Caco-2 (cell line): ENCODE data around the gene CLDND2. TPM values are rescaled to one million over a fixed set of nuclear protein-coding genes. Genes with fewer than 3 reads are reported as not detected.

Source experiments
- BruUV-seq: library from RNA; stranded (reverse); fragments of 400-500 nt; replicated peaks from 2 replicates; lab custom pipeline; 2021; lab: Mats Ljungman, UMichigan
- CTCF ChIA-PET: fragments of 300-600 bp; sonication (Branson Sonifier 250); formaldehyde crosslinking; loops from one replicate; lab custom pipeline; 2022; ENCODE audit warnings: antibody characterized with exemption; lab: Charles Lee
- POLR2A ChIA-PET: fragments of 300-600 bp; sonication (Branson Sonifier 250); formaldehyde crosslinking; loops from one replicate; lab custom pipeline; 2022; ENCODE audit warnings: antibody characterized with exemption; lab: Charles Lee
- DNase-seq, 2 experiments: peaks; one replicate each; pipeline versions ENCODE4 v3.0.0 to v3.0.0-alpha.2; 2020 to 2022
- H3K27me3 ChIP-seq: replicated peaks from 2 replicates; pipeline ENCODE4 v1.6.0; 2011; ENCODE audit warnings: low read length; ENCODE audit not compliant: control insufficient read depth, insufficient read depth
- H3K36me3 ChIP-seq: 2 replicates; pipeline ENCODE4 v1.5.1; 2011; ENCODE audit warnings: low read length; ENCODE audit not compliant: control insufficient read depth, insufficient read depth
- H3K4me1 ChIP-seq: fragments of 250-450 bp; sonication (Bioruptor Pico); 2 replicates; pipeline ENCODE4 v1.5.1; 2020; ENCODE audit warnings: mild to moderate bottlenecking
- H3K4me3 ChIP-seq: 2 replicates; pipeline ENCODE4 v1.5.1; 2011; ENCODE audit warnings: low read depth, mild to moderate bottlenecking, control low read depth, low read length
- H3K9me3 ChIP-seq: fragments of 250-450 bp; sonication (Bioruptor Pico); 2 replicates; pipeline ENCODE4 v1.5.1; 2020; ENCODE audit warnings: mild to moderate bottlenecking, moderate library complexity
- H3K27ac Mint-ChIP-seq: one replicate; pipeline ENCODE4 v1.8.0; 2022; ENCODE audit warnings: mixed read lengths; ENCODE audit not compliant: unreplicated experiment
- H3K27me3 Mint-ChIP-seq: one replicate; pipeline ENCODE4 v1.8.0; 2022; ENCODE audit warnings: mixed read lengths; ENCODE audit not compliant: insufficient read depth, unreplicated experiment
- H3K36me3 Mint-ChIP-seq: one replicate; pipeline ENCODE4 v1.8.0; 2022; ENCODE audit warnings: mild to moderate bottlenecking, mixed read lengths; ENCODE audit not compliant: insufficient read depth, unreplicated experiment
- H3K4me1 Mint-ChIP-seq: one replicate; pipeline ENCODE4 v1.8.0; 2022; ENCODE audit warnings: low read depth, mixed read lengths; ENCODE audit not compliant: unreplicated experiment
- H3K4me3 Mint-ChIP-seq: one replicate; pipeline ENCODE4 v1.8.0; 2022; ENCODE audit warnings: mild to moderate bottlenecking, moderate library complexity, mixed read lengths; ENCODE audit not compliant: unreplicated experiment
- H3K9me3 Mint-ChIP-seq: one replicate; pipeline ENCODE4 v1.8.0; 2022; ENCODE audit warnings: mixed read lengths; ENCODE audit not compliant: unreplicated experiment
- CTCF ChIP-seq, 2 experiments: fragments of 200-600 bp in 1 of 2; IDR thresholded peaks; 1 replicate in 1 of 2; 2 replicates in 1 of 2; pipeline versions ENCODE4 v1.5.1 to v1.8.0; 2011 to 2022; ENCODE audit warnings: antibody characterized with exemption in 1 of 2, control low read depth in 1 of 2, inconsistent platforms in 1 of 2, low read depth in 1 of 2, low read length in 1 of 2, mild to moderate bottlenecking in 1 of 2, moderate library complexity in 1 of 2; ENCODE audit not compliant: insufficient read depth in 1 of 2, severe bottlenecking in 1 of 2, unreplicated experiment in 1 of 2
- intact Hi-C: fragments of 100-400 bp; cut with micrococcal nuclease; formaldehyde crosslinking; loops from one replicate; pipeline ENCODE4 v1.10.0; 2022; ENCODE audit not compliant: unreplicated experiment
- total RNA-seq: library from RNA; stranded (reverse); gene quantifications from 2 replicates; pipeline ENCODE4 v1.2.3, GENCODE V29; 2022

Gene CLDND2
- total RNA-seq, 1 experiment from 2014 or later: 1.6 TPM

DNA sequence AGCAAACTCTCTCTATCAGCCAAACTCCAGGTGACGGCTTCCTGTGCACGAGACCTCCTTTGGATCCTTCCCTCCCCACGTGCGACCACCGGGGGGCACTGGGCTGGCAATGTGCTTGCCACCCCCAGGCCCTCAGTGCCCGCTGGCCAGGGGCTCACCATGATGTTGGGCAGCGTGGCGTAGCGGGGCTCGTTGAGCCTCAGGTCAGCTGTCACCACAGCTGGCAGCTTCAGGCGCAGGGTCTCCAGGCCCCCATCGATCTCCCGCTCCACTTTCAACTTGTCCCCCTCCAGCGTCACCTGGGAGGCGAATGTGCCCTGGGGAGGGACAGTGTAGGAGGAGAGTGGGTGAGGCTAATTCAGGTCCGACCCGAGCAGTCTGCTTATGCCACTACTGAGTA, 22.1 kb downstream of the CLDND2 start:
- no TSS peak for BruUV-seq
- POLR2A ChIA-PET: no interaction called here
- peaks cover 46% of the 10 kb centered on the region for H3K4me1 ChIP-seq
- CTCF ChIA-PET: interaction anchor here (1.1 kb wide), 1 partner anchor 19 kb away, joined by 4 read pairs; no protein-coding TSS in a partner anchor
- no peak for DNase-seq
- H3K9me3 Mint-ChIP-seq: no peaks in the 10 kb centered on the region
- no peaks in the 10 kb centered on the region for H3K27me3 Mint-ChIP-seq
- peaks cover 5% of the 10 kb centered on the region for H3K36me3 ChIP-seq
- H3K4me3 ChIP-seq: no peak overlapping the region
- no peaks in the 10 kb centered on the region for H3K27me3 ChIP-seq
- no peak for TF ChIP-seq CTCF (IDR thresholded peaks at IDR 0.05; ENCODE audit: insufficient read depth in 1 of 2, low read depth in 1 of 2, low read length in 1 of 2, severe bottlenecking in 1 of 2, unreplicated experiment in 1 of 2)
- H3K36me3 Mint-ChIP-seq: peaks cover 63% of the 10 kb centered on the region
- no peak overlapping the region for H3K4me3 Mint-ChIP-seq
- peaks cover 28% of the 10 kb centered on the region for H3K4me1 Mint-ChIP-seq
- no peak overlapping the region for H3K27ac Mint-ChIP-seq
- intact Hi-C loops: no loop called here
- no peaks in the 10 kb centered on the region for H3K9me3 ChIP-seq

- no peaks in the 10 kb centered on the region for H3K9me3 Mint-ChIP-seq
- H3K4me3 Mint-ChIP-seq: no peak overlapping the region
- Histone ChIP-seq H3K4me3 (no peak overlapping the region), H3K9me3 (no peaks in the 10 kb centered on the region), H3K36me3 (peaks cover 4% of the 10 kb centered on the region; the same call in 1 of the 2 replicates), H3K4me1 (peaks cover 43% of the 10 kb centered on the region), H3K27me3 (no peaks in the 10 kb centered on the region)
- CTCF ChIA-PET: no interaction called here
- no peak for DNase-seq
- H3K4me1 Mint-ChIP-seq: peaks cover 26% of the 10 kb centered on the region
- TF ChIP-seq CTCF (IDR thresholded peaks at IDR 0.05; ENCODE audit: insufficient read depth in 1 of 2, low read depth in 1 of 2, low read length in 1 of 2, severe bottlenecking in 1 of 2, unreplicated experiment in 1 of 2): no peak
- no TSS peak for BruUV-seq
- peak overlapping the region; percentile 26 for H3K27ac Mint-ChIP-seq
- POLR2A ChIA-PET: no interaction called here
- H3K36me3 Mint-ChIP-seq: peaks cover 54% of the 10 kb centered on the region
- intact Hi-C loops: no loop called here
- no peaks in the 10 kb centered on the region for H3K27me3 Mint-ChIP-seq
Observed at GRCh38 chr19:51345076-51345620, 23.7 kb downstream of the CLDND2 start.

GRCh38 chr19:51342631-51343569, 25.9 kb downstream of the CLDND2 start:
- H3K27ac Mint-ChIP-seq: peak overlapping the region; percentile 58
- peaks cover 32% of the 10 kb centered on the region for H3K4me1 Mint-ChIP-seq
- H3K4me3 ChIP-seq: no peak overlapping the region
- H3K27me3 Mint-ChIP-seq: no peaks in the 10 kb centered on the region
- no TSS peak for BruUV-seq
- H3K36me3 ChIP-seq: peaks cover 1% of the 10 kb centered on the region; the same call in 1 of the 2 replicates
- ChIA-PET POLR2A (interaction anchor here (1.6 to 2.4 kb wide), 2 partner anchors 12 to 23 kb away, joined by 7 to 11 read pairs; no protein-coding TSS in a partner anchor), CTCF (interaction anchor here (1.1 to 3.9 kb wide), 2 partner anchors 12 to 65 kb away, joined by 4 to 46 read pairs; no protein-coding TSS in a partner anchor)
- H3K9me3 ChIP-seq: no peaks in the 10 kb centered on the region
- H3K4me3 Mint-ChIP-seq: peak overlapping the region; percentile 57
- no peaks in the 10 kb centered on the region for H3K9me3 Mint-ChIP-seq
- peaks cover 35% of the 10 kb centered on the region for H3K4me1 ChIP-seq
- peaks cover 48% of the 10 kb centered on the region for H3K36me3 Mint-ChIP-seq
- DNase-seq: no peak
- no peak for TF ChIP-seq CTCF (IDR thresholded peaks at IDR 0.05; ENCODE audit: insufficient read depth in 1 of 2, low read depth in 1 of 2, low read length in 1 of 2, severe bottlenecking in 1 of 2, unreplicated experiment in 1 of 2)
- intact Hi-C loops: no loop called here
- H3K27me3 ChIP-seq: no peaks in the 10 kb centered on the region
